HG03135 (cell line): Measurements from ENCODE around the gene LRRIQ1.
"Not testable (repeated sequence)": the region's sequence is repeated elsewhere in the genome, so short reads cannot be mapped to it uniquely, and the experiment has no call there.

Experiments used
- ATAC-seq: cut with Tn5 transposase; IDR thresholded peaks from one replicate; pipeline ENCODE4 v1.9.1; 2021; ENCODE audit warnings: mild to moderate bottlenecking, moderate library complexity; ENCODE audit not compliant: unreplicated experiment

The LRRIQ1 gene

DNA sequence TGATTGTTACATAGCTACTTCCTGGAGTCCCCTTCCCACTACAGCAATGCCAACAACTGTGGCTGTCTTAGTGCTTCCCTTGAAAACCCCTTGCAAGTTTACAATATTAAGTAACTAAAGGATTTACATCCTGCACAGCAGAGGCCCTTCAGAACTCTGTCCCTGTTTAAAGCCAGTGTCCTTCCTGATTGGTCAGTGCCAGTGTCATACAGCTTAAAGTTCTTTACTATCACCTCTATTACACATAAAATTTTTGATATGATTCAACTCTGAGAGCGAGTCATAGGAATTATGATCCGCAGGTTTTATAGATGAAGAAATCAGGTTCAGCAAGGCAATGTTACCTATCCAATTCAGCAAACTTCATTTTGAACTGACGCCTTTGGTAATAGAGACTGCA lies 152.5 kb downstream of the LRRIQ1 start:
- ATAC-seq, result no peak

DNA sequence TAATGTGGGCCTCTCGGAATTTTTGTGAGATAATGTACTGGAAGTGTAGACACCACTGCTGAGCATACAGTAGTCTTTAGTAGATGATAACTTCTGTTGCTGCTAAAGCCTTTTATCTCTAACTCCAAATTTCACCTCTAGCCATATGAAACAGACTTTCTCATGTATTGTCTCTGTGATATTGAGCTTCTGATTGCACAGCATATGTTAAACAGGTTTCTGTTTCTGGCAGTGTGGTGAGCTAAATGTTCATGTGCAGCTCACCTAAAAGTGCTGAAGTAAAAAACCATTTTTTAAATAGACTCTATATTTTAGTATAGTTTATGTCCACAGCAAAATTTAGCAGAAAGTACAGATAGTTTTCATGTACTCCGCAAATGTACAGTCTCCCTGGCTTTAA lies 154.6 kb downstream of the LRRIQ1 start:
- no peak for ATAC-seq

DNA sequence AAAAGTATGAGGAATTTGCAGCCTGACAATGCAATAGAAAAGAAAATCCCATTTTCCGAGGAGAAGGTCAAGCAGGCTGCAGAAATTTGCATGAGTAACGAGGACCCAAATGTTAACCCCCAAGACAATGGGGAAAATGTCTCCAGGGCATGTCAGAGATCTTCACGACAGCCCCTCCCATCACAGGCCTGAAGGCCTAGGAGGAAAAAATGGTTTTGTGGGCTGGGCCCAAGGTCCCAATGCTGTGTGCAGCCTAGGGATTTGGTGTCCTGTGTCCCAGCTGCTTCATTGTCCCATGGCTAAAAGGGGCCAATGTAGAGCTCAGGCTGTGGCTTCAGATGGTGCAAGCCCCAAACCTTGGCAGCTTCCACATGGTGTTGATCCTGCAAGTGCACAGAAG lies 167.7 kb downstream of the LRRIQ1 start:
- ATAC-seq, result not testable (repeated sequence)

DNA sequence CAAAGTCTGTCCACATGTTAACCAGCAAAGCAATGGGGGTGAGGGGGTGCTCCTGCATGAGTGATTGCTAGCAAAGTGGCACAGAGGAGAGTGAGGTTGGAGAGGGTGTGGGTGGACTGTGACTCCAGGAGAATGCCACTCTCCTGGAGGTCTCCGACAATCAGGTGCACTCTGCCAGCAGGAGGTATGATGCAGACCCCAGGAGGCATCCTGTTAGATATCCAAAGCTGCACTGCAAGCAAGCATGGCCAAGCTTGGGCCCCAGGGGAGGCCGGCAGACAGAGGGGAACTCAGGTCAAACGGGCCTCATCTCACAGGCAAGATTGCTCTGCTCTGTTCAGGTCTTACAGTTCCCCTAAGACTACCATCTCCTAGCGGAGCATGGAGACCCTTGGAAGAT lies 170.4 kb downstream of the LRRIQ1 start:
- no peak for ATAC-seq

DNA sequence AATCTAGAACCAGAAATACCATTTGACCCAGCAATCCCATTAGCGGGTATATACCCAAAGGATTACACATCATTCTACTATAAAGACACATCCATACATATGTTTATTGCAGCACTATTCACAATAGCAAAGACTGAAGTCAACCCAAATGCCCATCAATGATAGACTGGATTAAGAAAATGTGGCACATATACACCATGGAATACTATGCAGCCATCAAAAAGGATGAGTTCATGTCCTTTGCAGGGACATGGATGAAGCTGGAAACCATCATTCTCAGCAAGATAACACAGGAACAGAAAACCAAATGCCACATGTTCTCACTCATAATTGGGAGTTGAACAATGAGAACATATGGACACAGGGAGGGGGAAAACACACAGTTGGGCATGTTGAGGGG lies 188.2 kb downstream of the LRRIQ1 start:
- not testable (repeated sequence) for ATAC-seq

DNA sequence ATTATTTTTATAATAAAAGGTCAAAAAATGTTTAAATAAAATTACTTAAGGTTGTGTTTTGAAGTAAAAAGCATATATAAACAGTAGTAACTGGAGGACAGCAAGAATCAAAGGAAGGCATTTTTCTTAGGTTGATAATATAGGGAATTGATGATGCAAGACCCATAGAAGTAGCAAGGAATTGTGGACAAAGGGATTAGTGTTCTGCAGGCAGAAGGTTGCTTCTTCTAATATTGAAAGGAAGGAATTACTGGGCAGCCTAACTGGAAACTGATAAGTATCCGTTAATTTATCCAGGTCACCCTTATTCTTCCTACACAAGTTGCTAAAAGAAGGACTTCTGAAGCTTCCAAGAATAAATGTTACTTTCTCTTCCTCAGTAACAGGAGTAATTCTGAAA lies 189.3 kb downstream of the LRRIQ1 start:
- no peak for ATAC-seq

DNA sequence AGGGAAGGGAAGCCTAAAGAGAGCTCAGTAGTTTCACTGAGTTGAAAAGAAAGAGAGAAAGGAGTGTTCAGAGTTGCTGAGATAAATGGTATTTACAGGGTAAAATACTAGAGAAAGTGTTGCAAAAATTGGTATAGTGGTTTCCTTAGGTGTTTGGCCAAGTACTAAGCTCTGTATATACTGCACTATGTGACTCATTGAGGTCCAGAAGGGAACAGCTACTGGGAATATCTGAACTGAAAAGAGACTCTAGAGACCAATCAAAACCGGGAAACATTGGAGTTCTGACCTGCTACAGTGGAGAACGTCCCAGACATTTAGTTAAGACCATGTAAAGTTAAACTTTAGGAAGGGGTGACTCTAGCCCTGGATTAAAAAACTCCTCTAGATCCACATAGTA lies 201.2 kb downstream of the LRRIQ1 start:
- ATAC-seq, result no peak

DNA sequence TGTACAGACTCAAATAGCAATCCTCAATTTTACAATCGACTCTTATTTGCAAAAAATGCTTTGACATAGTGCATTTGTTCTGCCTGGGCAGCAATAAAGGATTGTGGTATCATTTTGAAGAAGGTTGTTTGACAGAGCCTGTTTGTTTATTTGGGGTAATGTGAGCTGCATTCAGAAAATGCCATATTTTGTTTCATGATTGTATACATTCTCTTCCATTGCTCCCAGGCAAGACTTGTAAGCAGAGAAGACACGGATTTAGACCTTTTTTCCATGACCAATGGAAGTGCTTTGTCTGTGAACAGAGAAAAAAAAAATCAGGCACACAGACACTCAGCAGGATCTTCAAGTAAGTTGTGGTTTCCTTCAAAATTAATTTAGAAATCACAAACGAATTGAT lies 208.4 kb downstream of the LRRIQ1 start:
- ATAC-seq, result no peak

DNA sequence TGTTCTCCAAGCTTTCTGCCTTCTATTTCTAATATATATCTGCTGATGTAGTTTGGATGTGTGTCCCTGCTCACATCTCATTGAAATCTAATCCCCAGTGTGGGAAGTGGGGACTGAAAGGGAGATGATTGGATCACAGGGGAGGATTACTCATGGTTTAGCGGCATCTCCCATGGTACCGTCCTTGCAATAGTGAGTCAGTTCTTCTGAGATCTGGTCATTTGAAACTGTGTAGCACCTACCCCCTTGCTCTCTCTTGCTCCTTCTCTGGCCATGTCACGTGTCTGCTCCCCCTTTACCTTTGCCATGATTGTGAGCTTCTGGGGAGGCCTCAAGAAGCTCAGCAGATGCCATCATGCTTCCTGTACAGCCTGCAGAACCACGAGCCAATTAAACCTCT lies 217.7 kb downstream of the LRRIQ1 start:
- no peak for ATAC-seq

DNA sequence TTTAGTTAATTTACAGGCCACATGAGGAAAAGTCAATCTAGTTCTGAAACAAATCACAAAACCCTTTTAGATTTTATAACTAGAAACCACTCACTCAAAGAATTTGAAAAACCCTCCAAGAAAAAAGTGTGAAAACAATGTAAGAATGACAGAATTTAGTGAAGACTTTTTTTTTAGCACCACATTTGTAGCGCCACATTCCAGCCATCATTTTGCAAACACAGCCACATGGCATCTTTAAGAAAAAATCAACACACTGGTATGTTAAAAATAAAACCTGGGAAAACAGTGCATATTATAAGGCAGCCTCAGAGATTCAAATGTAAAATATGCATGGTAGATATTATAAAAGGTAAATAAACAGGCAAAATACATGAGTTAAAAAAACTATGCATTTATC lies 221.5 kb downstream of the LRRIQ1 start:
- ATAC-seq, result no peak

DNA sequence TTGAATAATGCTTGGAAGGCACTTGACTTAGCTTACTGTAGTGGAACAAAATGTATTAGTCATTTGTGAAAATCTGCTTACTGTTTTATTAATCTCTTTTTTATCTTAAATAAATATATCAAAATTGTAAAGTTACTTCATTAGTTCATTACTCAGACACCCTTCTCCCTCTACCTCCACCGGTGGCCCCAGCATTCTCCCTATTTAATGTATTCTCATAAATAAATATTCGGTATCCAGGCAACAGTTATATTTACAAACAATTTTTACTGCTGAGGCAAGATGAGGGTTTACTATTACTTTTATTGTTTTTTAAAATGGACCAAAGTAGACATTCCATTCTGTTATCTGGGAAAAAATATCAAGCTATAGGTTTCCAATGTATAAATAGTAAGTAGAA lies 224.3 kb downstream of the LRRIQ1 start:
- no peak for ATAC-seq

DNA sequence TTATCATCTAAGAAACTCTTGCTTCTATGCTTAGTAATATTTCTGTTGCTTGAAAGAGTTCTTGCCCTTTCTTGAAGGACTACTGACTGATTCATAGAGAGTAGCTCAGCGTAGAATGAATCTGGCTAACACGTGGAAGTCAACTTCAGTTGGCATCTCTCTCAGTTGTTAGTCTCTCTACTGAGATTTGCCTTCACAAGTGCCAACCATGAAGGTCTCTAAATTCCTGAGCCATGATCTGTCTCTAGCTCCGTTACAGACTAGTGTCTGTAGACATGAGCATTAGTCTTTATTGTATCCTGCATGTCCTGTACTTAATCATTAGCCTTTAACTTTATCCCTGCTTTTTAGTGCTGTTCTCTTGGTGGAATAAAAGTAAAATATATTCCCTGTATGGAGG lies 224.7 kb downstream of the LRRIQ1 start:
- no peak for ATAC-seq

DNA sequence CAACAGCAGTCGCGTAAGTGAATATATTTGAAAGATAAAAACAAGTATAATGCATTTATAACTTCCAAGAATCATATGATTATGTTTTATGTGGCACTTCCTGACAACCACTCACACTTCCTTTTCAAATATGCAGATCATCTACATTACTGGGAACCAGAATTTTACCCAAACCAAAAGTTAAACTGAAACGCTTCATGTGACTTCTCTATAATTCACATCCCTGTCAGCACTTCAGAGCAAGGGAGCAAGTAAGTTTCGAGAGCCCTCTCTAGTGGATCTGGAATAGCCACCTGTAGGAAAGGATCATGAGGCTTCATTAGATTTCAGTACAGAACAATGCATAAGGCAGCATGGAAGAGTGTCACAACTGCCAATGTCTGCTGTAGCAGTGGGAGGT lies 230.2 kb downstream of the LRRIQ1 start:
- no peak for ATAC-seq

DNA sequence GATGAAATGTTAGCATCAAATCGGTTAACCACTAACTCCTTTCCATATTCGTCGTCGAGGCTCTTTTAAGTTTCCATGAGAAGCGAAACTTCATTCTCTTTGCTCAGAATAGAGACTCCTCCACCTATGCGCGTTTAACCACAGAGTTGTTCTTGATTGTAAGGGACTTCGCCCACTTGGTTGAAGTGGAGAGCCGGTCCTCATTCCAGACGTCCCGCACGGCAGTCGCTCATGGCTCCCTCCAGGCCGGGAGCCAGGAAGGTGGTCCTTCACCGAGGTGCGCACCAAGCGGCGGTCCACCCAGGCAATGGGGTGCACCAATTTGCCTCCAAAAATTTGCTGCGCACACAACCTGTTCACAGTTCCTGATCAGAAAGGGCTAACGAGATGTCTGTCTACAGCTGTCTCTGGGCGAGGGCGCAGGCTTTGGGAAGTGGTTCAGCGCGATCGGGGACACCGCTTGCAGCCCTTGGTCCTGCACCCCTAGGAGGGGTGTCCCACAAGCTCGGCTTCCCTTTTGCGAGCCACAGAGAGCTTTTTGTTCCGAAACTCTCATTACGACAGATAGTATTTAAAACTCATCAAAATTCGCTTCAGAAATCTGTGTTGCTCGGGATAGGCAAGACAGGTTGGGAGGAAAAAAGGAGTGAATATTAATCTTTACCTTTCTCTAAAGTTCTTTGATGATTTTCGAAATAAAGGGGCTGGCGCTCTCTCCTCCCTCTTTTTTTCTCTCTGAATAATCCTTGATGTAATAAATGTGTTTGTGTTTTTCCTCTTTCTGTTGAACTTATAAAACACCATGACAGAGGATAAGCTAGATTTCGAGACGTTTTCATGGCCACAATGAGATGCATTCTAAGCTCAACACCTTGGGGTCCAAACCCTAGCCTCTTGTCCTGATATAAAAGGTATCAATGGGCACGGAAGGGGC lies 237.5 kb downstream of the LRRIQ1 start:
- no peak for ATAC-seq

DNA sequence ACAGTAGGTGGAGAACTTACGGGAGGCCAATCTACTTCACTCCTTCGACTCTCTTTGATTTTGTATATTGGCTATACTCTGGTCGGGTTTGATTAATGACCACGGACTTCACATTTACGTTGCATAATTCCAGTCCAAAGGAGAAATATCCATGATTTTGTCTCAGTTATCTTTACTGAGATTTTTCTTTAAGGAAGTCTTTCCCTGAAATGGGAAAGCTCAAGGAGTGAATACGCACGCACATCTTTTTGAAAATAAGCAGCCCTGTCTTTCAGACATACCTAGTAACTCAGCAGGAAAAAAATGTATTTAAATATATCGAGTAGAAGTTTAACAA lies 238.1 kb downstream of the LRRIQ1 start:
- no peak for ATAC-seq

DNA sequence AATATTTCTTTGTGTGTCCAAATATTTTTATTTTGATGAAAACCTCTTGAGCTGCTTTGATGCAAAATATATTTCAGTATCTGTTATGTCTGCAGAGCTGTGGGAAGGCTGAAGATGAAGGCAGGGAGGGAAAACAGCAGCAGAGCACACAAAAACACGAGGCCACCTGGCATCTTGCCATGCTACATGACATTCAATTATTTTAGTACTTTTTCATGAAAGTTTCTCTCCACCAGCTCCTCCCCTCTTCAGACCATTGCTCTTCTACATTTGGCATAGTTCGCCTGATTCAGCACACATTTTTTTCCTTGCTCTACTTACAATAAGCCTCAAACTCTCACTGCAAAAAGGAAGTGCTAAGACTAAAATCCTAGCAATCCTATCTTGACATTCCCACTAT lies 239.2 kb downstream of the LRRIQ1 start:
- no peak for ATAC-seq

DNA sequence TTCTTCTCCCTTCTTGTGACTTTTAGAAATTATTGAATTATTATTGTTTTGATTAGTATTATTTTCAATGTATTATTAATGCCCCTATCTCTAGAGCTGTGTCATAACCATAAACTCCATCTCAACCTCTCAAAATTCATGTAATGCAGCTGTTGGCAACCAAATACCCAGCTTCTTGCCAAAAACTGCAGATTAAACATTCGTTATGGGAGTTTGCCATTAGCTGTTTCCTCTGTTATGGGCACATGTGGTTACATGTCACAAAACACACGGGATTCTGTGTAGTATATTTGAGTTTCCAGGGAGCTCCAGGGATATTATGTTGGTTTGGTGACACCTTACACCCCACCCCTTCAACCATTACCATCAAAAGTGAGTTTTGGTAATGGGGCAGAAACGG lies 241.0 kb downstream of the LRRIQ1 start:
- ATAC-seq, result no peak

DNA sequence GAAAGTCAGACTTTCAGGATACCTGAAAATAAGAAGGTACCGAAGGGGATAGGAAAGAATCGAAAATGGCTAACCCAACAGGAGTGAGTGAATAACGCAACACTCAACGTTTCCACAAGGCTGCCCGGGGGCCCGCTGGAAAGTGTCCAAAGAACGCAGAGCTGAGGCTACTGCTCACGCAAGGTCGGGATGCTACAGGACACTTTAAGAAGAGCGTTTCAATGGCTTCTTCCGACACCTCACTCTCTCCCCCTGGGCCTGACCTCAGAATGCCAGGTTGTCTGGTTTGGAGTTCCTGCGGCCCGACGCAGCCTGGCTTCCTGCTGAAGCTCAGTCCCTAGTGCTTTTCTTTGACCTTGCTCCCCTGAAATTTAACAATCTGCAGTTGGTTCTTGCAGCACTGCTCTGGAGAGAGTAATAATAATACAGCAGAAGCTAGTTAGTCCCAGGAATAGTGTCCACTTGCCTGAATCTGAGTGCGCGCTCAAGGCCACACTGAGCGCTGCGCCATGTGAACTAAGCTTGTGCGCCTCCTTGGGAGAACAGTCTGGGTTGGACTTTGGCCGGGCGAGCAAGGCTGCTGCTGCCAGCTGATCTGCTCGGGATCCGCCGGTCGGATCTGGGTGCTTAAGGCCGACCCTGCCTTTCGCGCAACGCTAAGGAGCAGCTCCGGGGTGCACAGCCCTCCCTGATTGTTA lies 241.9 kb downstream of the LRRIQ1 start:
- ATAC-seq, result no peak

DNA sequence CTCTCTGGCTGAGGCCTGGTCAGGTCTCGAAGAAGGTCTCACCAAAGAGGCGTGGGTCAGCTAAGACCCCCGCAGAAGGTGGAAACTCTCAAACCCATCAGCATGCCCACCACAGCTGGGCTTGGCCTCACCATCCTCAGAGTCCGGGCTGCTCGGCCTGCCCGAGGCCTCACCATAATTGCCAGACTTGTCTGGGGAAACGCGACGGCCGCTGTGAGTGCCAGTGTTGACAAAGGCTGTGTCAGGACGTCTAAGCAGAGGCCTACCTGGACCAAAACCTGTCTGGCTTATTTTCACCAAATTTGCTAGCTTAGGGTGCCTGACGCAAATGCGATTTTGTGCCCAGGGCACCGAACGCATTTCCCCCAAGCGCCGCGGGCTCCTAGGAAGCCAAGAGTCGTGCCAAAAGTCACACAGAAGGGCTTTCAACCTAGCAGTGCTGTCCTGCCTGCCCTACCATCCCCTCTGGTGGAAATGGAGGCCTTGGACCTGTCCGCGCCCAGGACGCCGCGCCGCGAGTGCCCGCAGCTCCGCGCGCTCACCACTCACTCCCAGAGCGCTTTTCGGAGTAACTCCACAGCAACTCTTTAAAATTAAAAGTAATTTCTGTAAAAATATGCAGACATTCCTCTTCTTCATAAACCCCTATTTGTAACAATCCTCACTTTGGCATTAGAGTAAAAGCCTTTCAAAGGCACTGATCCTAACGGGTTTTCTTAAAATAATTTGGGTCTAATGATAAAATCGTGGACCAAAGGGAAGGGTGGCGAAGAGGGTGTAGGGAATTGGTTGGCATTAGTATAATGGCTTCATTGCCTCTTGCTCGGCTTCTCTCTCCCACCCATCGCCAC lies 242.7 kb downstream of the LRRIQ1 start:
- no peak for ATAC-seq

DNA sequence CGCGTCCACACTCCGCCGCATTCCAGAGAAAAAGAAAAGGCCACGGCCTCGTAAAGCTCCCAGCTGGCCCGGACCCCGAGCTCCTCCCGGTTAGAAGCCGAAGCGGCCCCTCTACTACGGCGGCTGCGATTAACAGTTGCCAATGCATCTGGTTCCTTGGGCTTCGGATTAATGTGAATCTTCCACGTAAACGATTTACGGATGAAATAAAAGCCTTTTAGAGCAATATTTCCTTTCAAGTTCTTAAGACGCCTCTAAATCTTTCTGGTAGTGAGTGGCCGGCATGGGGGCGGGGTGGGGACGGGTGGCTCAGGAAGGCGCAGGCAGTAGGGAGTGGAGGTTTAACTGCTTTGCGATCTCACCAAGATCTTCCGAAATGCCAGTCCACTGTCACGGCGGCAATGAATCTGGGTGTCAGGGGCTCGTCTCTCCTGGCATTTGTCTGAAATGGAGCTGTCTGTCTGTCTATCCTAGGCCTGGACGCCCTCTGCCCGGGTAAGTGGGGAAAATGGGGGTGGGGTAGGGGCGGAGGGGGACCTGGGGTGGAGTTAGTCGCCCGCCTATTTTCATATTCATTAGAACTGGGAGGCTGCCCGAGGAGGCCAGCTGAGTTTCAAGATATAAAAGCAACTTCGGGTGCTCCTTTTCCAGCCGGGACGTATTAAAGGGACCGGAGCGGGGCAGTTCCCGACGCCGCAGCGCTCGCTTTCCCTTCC lies 243.5 kb downstream of the LRRIQ1 start:
- no peak for ATAC-seq
